NAMALWA (cell line): ENCODE results near the gene KRT4.
"Not testable (repeated sequence)": the region's sequence is repeated elsewhere in the genome, so short reads cannot be mapped to it uniquely, and the experiment has no call there.

ENCODE experiments used
- DNase-seq: peaks from one replicate; pipeline ENCODE4 v3.0.0-alpha.2; 2015; ENCODE audit warnings: low spot score

Gene KRT4

GRCh38 chr12:52813885-52814709 lies at the start of gene KRT4:
KRT4 (minus strand) TSS chr12:52814116; CDS start chr12:52814058, 58 bp downstream.
- no peak for DNase-seq

- no peak for DNase-seq
Measured at GRCh38 chr12:52862023-52862422, 48.1 kb upstream of the KRT4 start.

GRCh38 chr12:52861511-52861910 lies 47.6 kb upstream of the KRT4 start:
- DNase-seq = no peak

GRCh38 chr12:52860102-52860823 lies 46.3 kb upstream of the KRT4 start:
- DNase-seq = no peak

GRCh38 chr12:52857500-52857899 lies 43.6 kb upstream of the KRT4 start:
- no peak for DNase-seq

GRCh38 chr12:52856787-52857186 lies 42.9 kb upstream of the KRT4 start:
- DNase-seq = no peak

GRCh38 chr12:52856077-52856476 lies 42.2 kb upstream of the KRT4 start:
- not testable (repeated sequence) for DNase-seq

GRCh38 chr12:52851787-52852186 lies 37.9 kb upstream of the KRT4 start:
- DNase-seq = no peak

GRCh38 chr12:52850681-52851080 lies 36.8 kb upstream of the KRT4 start:
- no peak for DNase-seq

GRCh38 chr12:52849511-52849910 lies 35.6 kb upstream of the KRT4 start:
- DNase-seq = no peak

- no peak for DNase-seq
Measured at GRCh38 chr12:52848661-52849255, 34.8 kb upstream of the KRT4 start, which contains the start of gene KRT78. KRT78 (minus strand) TSS chr12:52848994; CDS start chr12:52848930, 64 bp downstream.

GRCh38 chr12:52847335-52848102 lies 33.6 kb upstream of the KRT4 start:
- DNase-seq = no peak

- no peak for DNase-seq
Measured at GRCh38 chr12:52846356-52846970, 32.5 kb upstream of the KRT4 start.

GRCh38 chr12:52845946-52846345 lies 32.0 kb upstream of the KRT4 start:
- DNase-seq = no peak

- DNase-seq = no peak
Measured at GRCh38 chr12:52844386-52844785, 30.5 kb upstream of the KRT4 start.

- no peak for DNase-seq
Measured at GRCh38 chr12:52839436-52840105, 25.7 kb upstream of the KRT4 start.

- DNase-seq = no peak
Measured at GRCh38 chr12:52838609-52839435, 24.9 kb upstream of the KRT4 start.

GRCh38 chr12:52837781-52838608 lies 24.1 kb upstream of the KRT4 start:
- DNase-seq = no peak

- no peak for DNase-seq
Measured at GRCh38 chr12:52837413-52837741, 23.5 kb upstream of the KRT4 start.
